GM21576 (cell line): Measurements from ENCODE around the gene ZNF99.
"Not testable (repeated sequence)": the region's sequence is repeated elsewhere in the genome, so short reads cannot be mapped to it uniquely, and the experiment has no call there.

ENCODE experiments used
- ATAC-seq: cut with Tn5 transposase; IDR thresholded peaks from one replicate; pipeline ENCODE4 v1.9.1; 2021; ENCODE audit warnings: mild to moderate bottlenecking, moderate library complexity; ENCODE audit not compliant: unreplicated experiment

ZNF99 gene

DNA sequence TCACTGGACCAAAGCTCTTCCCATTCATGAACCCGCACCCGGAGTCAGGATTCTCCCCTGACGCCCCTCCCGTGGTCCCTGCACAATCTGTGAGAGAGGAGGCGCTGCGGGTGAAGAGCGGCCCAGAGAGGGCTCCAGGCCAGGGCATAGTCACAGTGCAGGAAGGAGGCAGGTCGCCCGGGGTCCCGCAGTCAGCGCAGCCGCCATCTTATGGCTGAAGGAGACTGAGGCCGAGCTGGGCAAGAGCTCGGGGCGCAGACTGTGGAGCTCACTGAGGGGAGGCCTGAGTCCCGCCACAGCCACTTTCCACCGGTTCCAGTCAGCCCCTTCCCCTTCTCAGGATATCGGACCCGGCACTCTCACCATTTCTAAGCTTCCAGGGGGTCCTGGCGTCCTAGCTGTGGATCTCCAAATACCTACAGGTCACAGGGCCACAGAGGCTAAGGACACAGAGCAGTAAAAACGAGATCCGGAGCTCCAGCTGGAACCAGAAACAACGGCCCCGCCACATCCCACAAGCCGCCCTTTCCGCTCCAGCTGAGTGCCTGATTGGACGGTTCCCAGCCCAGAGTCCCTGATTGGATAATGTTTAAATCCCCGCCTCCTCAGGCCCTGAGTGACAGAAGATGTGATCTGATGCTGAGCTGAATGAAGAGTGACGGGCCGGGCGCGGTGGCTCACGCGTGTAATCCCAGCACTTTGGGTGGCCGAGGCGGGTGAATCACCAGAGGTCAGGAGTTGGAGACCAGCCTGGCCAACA is at the start of gene ZNF99:
TSS of gene ZNF99 (minus strand) at position 501 of the 760 bp plus-strand sequence. CDS start at position 366, 135 bp downstream.
- ATAC-seq, result no peak

DNA sequence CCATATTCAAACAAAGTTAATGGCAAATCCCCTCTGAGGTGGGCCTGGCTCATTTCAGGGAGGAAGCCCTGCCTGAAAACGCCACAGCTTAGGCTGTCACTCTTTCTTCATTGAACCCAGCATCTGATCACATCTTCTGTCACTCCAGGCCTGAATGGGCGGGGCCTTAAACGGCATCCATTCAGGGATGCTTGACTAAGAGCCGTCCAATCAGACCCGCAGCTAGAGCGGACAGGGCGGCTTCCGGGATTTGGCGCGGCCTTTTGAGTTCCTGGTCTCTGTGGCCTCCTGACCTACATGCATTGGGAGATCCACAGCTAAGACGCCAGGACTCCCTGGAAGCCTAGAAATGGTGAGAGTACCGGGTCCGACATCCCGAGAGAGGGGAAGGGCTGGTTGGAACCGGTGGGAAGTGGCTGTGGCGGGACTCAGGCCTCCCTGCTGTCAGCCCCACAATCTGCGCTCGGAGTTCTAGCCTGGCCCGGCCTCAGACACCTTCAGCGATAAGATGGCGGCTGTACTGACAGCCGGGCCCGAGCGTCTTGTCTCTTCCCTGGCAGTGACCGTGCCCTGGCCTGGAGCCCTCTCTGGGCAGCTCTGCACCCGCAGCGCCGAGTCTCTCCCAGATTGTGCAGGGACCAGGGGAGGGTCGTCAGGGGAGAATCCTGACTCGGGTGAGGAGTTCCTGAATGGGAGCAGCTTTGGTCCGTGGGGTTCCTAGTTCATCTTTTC is 48.2 kb upstream of the ZNF99 start, which contains the start of gene ZNF723:
TSS of gene ZNF723 (plus strand) at position 261 of the 732 bp plus-strand sequence. CDS start at position 350, 89 bp downstream.
- no peak for ATAC-seq

GRCh38 chr19:22831211-22831610 is 47.3 kb upstream of the ZNF99 start:
- no peak for ATAC-seq

DNA sequence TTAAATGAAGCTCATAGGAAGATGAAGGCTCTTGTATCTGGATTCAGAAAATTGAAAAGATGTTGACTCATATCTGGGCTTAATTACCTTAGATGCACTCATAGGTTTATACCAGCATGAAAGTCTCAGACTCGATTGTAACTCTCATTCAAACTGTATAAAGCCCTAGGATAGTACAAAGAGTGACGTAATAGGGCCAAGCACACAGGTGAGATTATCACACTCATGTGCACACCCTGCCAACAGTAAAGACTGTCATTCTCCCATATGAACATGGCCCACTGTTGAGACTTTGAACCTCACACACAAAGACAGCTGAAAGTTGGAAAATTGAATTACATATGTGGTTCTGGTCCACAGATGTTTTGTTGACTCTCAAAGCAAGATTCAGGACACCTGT is 30.2 kb upstream of the ZNF99 start:
- ATAC-seq, result no peak

GRCh38 chr19:22807061-22807835 is 23.3 kb upstream of the ZNF99 start:
- no peak for ATAC-seq

DNA sequence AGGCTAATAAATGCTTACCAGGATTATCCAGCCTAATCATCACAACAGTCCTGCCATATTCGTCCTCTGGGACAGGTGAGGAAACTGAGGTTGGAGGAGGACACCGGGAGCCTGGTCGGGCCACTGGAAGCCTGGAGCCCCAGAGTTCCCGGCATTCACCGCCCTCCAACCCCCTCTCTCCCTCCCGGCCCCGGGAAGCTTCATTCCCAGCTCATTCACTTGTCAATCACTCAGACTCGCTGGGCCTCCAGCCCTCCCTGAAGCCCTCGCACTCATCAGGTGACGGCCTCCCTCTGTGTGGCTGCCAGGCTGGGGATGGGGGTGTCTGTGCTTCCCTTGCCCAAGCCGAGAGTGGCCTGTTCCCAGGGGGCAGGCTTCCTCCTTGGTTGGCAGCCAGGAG is 22.5 kb upstream of the ZNF99 start:
- ATAC-seq, result no peak

DNA sequence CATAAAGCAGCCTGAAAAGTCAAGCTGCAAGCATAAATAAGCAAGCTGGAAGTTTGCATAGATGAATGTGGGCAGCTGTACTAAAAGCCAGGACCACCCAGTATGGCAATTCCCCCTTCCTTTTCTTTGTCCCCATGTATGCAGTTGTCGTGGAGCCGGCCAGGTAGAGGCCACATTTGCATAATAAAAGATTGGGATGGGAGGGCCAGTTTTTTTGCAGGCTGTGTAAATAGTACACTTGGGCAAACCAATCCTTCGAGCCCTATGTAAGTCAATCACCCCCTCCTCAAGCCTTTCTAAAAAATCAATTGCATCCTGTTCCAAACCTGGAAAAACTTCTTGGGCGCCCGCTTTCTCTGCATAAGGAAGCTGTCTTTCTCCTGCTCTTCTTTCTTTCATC is 13.1 kb upstream of the ZNF99 start:
- ATAC-seq, result no peak

DNA sequence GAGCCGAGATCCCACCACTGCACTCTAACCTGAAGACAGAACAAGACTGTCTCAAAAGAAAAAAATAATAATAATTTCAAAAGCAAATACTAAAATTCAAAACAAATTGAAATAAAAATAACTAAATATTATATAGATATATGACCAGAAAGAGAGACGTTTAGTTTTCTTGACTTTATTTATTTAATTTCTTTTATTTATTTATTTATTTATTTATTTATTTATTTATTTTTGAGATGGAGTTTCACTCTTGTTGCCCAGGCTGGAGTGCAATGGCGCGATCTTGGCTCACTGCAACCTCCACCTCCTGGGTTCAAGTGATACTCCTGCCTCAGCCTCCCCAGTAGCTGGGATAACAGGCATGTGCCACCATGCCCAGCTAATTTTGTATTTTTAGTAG is 8.9 kb upstream of the ZNF99 start:
- ATAC-seq, result not testable (repeated sequence)

DNA sequence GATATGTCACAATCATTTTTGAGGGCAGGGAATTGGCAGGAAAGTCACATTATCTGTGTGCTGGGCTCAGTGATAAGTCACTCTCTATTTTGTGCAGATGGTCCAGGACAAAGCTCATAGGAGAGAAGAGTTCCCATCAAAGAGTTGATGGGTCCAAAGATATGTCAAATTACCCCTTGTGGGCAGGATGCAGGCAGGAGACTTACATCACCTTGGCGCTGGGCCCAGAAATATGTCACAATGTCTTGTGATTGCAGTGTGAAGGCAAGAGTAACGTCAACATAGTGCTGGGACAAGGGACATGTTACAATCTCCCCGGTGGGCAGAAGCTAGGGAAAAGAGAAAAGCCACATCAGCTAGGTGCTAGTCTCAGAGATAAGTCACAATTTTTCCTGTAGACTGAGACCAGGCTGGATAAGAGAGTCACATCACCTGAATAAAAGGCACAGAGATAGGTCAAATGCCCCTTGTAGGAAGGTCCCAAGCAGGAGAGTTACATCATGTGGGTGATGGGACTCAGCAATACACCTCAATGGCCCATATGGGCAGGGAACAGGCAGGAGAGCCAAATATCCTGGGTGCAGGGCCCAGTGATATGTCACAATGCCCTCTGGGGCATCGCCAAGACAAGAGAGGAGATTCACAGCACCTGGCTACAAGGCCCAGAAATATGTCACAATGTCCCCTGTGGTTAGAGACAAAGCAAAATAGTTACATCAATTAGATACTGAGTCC is 47.9 kb downstream of the ZNF99 start:
- ATAC-seq, result no peak

GRCh38 chr19:22733691-22734090 is 50.3 kb downstream of the ZNF99 start:
- no peak for ATAC-seq

GRCh38 chr19:22728214-22728613 is 55.7 kb downstream of the ZNF99 start:
- not testable (repeated sequence) for ATAC-seq

DNA sequence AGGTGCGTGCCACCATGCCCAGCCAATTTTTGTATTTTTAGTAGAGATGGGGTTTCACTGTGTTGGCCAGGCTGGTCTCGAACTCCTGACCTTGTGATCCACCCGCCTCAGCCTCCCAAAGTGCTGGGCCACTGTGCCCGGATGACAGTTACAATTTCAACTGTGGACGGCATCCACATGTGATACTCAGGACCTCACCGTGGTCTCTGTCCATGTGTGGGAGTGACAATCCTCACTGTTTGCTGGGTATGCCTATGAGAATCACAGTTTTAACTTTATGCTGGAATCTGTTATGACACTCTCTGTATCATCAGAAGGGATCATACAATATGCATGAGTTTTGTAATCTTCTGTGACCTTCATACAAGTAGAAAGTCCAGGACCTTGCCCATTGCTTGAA is 62.4 kb downstream of the ZNF99 start:
- ATAC-seq, result not testable (repeated sequence)

DNA sequence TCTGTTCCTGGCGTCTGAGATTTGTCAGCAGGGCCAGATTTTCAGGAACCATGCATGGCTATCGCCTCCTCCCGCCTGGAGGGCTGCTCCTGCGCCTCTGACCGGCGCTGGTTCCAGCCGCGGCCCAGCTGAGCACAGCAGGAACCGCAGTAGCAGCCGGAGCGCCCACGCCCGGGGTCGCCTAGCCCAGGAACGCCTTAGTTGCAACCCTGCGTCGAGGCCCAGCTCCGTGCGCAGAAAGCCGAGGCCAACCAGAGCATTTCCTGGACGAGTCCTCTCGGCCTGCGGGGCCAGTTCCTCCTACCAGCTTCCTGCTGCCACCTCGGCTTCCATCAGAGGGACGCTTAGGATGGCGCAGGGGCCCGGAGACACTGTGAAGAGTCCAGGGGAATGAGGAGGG is 75.0 kb downstream of the ZNF99 start:
- ATAC-seq, result no peak

DNA sequence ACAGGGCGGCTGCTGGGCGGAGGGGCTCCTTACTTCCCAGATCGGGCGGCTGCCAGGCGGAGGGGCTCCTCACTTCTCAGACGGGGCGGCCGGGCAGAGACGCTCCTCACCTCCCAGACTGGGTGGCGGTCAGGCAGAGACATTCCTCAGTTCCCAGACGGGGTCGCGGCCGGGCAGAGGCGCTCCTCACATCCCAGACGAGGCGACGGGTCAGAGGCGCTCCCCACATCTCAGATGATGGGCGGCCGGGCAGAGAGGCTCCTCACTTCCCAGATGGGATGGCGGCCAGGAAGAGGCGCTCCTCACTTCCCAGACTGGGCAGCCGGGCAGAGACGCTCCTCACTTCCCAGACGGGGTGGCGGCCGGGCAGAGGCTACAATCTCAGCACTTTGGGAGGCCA is 80.9 kb downstream of the ZNF99 start:
- not testable (repeated sequence) for ATAC-seq

GRCh38 chr19:22702661-22703060 is 81.3 kb downstream of the ZNF99 start:
- not testable (repeated sequence) for ATAC-seq
